NCI-H1105 (cell line): Measurements from ENCODE around the gene MCM3.

Experiments
- DNase-seq: peaks from one replicate; lab custom pipeline; 2025; lab: John Stamatoyannopoulos, UW

The MCM3 gene

GRCh38 chr6:52284460-52285176, at the start of gene MCM3:
Gene MCM3, minus strand, starts transcription at chr6:52284742. Its CDS starts 68 bp downstream, at chr6:52284674.
- peak; percentile 99 for DNase-seq

DNA sequence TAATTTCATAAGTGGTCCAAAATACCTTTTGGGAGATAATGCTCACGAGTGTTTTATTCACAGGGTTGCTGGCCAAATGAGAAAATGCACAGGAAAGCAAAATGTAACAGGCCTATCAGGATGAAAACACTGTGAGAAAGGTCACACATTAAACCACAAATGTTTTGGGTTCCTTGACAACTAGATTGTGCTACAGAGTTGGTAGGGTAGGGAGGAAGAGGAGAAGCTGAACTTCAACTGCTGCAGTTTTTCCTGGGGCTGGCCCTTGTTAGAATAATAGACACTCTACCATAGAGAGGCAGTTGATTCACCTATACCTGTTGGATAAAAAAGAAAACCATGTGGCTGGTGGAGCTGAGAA, 49.3 kb upstream of the MCM3 start:
- no peak for DNase-seq

- no peak for DNase-seq
Measured at GRCh38 chr6:52331793-52332457, 47.4 kb upstream of the MCM3 start.

- no peak for DNase-seq
Measured at GRCh38 chr6:52330470-52330869, 45.9 kb upstream of the MCM3 start.

- DNase-seq: peak; percentile 49
Measured at GRCh38 chr6:52328729-52329128, 44.2 kb upstream of the MCM3 start.

DNA sequence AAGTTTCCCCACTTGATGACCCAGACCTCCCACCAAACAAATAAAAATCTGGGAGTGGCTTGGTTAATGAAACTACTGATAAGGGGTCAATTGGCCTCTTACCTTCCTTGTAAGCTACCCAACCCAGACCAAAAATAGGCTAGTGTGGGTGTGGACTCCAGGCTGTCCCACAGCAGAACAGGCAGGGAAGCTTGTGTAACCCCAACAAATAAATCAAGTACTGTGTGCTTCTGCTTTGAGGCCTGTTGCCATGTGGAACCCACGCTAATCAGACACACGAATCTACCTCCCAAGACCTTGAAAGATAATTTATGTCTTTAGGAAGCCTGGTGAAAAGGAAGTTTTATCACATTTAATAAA, 43.7 kb upstream of the MCM3 start:
- no peak for DNase-seq

GRCh38 chr6:52326540-52327364, 42.2 kb upstream of the MCM3 start:
- DNase-seq: no peak

GRCh38 chr6:52325695-52326471, 41.3 kb upstream of the MCM3 start:
- no peak for DNase-seq

DNA sequence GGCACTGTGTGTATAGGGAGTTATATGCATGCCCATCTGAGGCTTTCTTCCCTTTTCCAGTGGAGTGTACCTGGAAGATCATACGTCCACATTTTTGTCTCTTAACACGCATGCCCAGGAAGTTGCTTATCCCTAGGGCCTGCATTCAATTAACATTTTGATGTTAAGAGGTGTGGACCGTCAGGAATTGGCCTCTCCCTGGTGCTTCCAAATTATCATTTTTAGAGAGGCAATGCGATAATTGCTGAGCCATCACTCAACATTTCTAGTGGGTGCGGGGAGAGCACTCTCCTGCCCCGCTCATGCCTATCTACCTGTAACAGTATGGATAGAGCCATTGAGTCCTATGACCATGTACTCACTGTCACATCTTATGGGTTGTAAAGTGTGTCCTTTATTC, 39.6 kb upstream of the MCM3 start:
- DNase-seq: no peak

- no peak for DNase-seq
Measured at GRCh38 chr6:52317841-52318581, 33.5 kb upstream of the MCM3 start.

DNA sequence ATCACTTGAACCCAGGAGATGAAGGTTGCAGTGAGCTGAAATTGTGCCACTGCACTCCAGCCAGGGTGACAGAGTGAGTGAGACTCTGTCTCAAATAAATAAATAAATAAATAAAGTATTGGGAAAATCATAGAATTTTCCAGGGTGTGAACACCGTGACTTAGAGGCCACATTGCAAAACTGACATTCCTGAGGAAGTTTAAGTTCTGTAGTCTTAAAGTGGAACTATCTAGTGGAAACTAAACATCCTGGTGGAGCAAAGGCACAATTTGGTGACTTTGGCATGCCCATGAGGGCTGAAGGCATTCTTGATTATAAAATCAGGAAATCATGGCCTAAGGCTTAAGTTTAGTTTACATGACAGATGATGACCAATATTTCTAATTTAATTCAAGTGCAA, 32.7 kb upstream of the MCM3 start:
- no peak for DNase-seq

DNA sequence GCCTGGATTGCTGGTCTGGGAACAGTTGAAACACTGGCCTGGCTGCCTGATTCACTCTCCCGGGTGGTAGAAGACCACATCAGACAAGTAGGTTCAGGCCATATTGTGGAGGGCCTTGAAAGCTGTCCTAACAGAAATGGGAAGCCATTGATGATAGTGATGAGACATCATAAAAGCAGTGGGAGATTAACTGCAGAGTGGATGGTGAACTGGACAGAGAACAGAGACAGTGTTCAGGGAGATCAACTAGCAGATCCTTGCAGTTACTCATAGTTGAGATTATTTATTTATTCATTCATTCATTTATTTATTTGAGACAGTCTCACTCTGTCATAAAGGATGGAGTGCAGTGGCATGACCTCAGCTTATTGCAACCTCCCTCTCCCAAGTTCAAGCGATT, 30.2 kb upstream of the MCM3 start:
- no peak for DNase-seq

DNA sequence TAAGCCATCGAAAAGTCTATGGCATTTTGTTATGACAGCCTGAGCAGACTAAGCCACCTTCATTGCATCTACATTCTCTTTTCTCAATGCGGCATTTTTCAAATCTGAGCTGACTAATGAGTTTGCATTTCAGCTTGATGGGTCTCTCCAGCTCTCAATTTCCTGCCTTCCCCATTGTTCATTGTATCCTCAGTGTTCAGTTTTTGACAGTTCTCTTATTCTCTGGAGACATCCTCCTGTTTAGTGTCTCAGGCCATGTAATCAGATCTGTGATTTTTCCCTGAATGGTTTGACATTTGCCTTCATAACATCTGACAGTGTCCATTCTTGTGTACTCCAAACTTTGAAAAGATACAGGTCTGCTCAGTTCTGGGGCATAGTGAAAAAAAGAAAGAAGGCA, 27.9 kb upstream of the MCM3 start:
- no peak for DNase-seq

DNA sequence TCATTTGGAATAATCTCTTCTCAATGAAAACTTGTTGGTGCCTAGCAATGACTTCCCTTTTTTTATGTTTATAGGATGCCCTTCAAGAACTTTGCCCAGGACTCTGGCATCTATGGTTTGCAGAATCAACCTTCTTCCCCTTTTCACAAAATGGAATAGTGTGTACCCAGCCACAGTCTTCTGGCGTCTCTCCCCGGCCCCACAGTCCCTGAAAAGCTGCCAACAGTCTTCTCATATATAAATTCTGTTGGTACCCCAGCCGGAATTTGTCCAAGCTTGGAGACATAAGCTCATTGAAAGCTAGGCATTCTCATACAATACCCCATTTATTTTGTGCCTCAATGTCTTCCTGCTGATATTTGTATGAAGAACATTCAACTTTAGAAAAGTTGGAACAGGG, 26.4 kb upstream of the MCM3 start:
- DNase-seq: no peak

DNA sequence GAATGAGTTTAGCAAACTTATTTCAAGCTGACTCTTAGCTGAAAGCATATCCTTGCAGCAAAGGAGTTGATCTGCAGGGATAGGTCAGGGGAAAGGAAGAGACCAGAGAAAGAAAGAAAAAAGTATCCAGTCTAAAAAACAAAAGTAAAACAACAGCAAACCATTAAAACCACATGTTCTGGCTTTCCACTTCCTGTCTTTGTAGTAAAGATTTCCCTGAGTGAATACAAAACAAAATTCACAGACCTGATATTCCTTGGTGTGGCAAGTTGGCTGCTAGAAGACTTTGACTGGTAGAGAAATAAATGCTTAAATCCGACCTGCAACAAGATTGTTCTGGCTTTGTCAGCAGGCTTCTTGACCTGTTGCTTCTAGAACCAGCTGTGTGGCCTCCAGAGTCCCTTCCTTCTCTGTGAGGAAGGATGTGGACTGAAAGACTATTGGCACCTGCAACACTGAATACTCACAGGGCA, 23.4 kb upstream of the MCM3 start:
- no peak for DNase-seq

- no peak for DNase-seq
Measured at GRCh38 chr6:52306972-52307870, 22.7 kb upstream of the MCM3 start.

DNA sequence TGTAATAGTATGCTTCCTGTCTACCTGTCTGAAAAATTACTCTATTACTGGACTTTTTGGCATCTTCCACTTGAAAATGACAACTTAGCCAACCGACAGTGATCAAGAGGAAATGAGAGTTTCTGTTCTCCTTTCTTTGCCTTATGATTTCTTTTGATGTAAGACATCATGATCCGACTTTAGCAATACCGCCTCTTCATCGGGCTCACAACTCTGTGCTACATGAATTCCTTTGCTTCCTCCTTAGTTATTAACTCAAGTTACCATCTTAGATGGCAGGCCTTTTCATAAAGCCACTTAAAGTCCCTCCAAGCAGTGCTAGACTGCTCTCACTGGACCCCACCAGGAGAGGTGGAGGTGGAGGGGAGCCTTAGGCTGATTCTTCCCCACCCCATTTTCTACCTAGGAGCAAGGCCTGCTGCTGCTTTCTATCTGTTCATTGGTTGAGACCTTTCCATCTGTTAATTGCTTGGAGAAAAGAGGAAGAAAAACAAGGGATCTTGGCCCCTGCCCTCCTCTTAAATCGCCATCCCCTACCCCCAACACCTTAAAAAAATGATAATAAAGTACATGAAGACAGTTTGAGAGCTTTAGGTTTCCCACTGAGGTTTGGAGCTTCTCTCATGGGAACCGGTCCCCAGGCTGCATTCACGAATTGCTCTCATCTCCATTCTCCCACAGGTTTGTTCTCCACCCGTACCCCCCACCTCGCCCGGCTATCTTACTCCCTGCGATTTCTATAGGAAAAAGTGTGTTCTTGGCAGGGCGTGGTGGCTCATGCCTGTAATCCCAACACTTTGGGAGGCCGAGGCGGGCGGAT, 21.6 kb upstream of the MCM3 start:
- DNase-seq: no peak

DNA sequence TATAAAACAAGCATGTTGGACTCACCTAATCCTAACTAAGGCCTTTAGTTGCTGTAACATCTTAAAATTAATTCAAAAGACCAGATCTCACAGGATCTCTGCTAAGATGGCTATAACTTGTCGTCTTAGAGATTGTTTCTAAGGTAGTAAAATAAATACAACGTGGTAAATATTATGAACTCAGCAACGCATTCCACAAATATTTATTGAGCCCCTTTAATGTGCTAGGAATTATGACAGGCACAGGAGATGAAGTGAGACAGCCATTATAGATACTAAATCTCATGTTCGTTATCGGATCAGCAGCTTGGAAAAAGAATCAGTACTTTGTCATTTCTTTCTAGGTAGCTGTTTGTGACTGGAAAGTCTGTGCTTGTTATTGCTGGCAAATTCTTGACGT, 20.9 kb upstream of the MCM3 start:
- DNase-seq: no peak

- no peak for DNase-seq
Measured at GRCh38 chr6:52304983-52305390, 20.4 kb upstream of the MCM3 start.

- DNase-seq: no peak
Measured at GRCh38 chr6:52303178-52303577, 18.6 kb upstream of the MCM3 start.
